Common myeloid progenitor, CD34-positive (primary cell): ENCODE data around the gene RUNDC3A. TPM values are rescaled to one million over a fixed set of nuclear protein-coding genes. Genes with fewer than 3 reads are reported as not detected.

Experiments used
- CTCF ChIA-PET: fragments of 350-600 bp; sonication (Branson Sonifier 250); formaldehyde crosslinking; loops from one replicate; lab custom pipeline; 2021; ENCODE audit warnings: antibody characterized with exemption; lab: Charles Lee
- POLR2A ChIA-PET: fragments of 350-600 bp; sonication (Branson Sonifier 250); formaldehyde crosslinking; loops from one replicate; lab custom pipeline; 2021; ENCODE audit warnings: antibody characterized with exemption; lab: Charles Lee
- DNase-seq, 3 donors: peaks; one replicate each; pipeline versions ENCODE4 v3.0.0 to v3.0.0-alpha.2; 2013
- H3K27ac ChIP-seq, 2 experiments: 1 replicate in 1 of 2; 2 replicates in 1 of 2; pipeline ENCODE4 v1.7.0; 2013; ENCODE audit warnings: inconsistent platforms in 2 of 2, low read length in 2 of 2, mild to moderate bottlenecking in 2 of 2, low read depth in 1 of 2, moderate library complexity in 1 of 2; ENCODE audit not compliant: severe bottlenecking in 2 of 2, insufficient read depth in 1 of 2, poor library complexity in 1 of 2
- H3K27me3 ChIP-seq, 5 experiments: replicated peaks in 2 of 5; 1 replicate in 3 of 5; 2 replicates in 2 of 5; pipeline versions ENCODE4 v1.6.1 to v1.7.0; 2013; ENCODE audit warnings: low read length in 4 of 5, mild to moderate bottlenecking in 2 of 5, moderate library complexity in 2 of 5, inconsistent platforms in 1 of 5; ENCODE audit not compliant: insufficient read depth in 5 of 5, control insufficient read depth in 4 of 5
- H3K36me3 ChIP-seq, 4 experiments: 1 replicate in 2 of 4; 2 replicates in 2 of 4; pipeline versions ENCODE4 v1.6.1 to v1.7.0; 2013; ENCODE audit warnings: low read length in 3 of 4, control low read depth in 1 of 4, mild to moderate bottlenecking in 1 of 4; ENCODE audit not compliant: control insufficient read depth in 4 of 4, insufficient read depth in 4 of 4
- H3K4me1 ChIP-seq, 4 experiments: 1 replicate in 3 of 4; 2 replicates in 1 of 4; pipeline versions ENCODE4 v1.6.1 to v1.7.1; 2013; ENCODE audit warnings: low read length in 3 of 4, mild to moderate bottlenecking in 3 of 4, control low read depth in 1 of 4, inconsistent platforms in 1 of 4, moderate library complexity in 1 of 4; ENCODE audit not compliant: control insufficient read depth in 4 of 4, insufficient read depth in 4 of 4; ENCODE audit errors: control extremely low read depth in 1 of 4
- H3K4me3 ChIP-seq, 7 experiments: 1 replicate in 4 of 7; 2 replicates in 3 of 7; pipeline versions ENCODE4 v1.5.1 to v1.7.0; 2013; ENCODE audit warnings: mild to moderate bottlenecking in 7 of 7, low read length in 6 of 7, moderate library complexity in 6 of 7, inconsistent platforms in 2 of 7, low read depth in 2 of 7, control low read depth in 1 of 7; ENCODE audit not compliant: insufficient read depth in 4 of 7, control insufficient read depth in 1 of 7; ENCODE audit errors: extremely low read depth in 1 of 7
- H3K9me3 ChIP-seq, 5 experiments: 1 replicate in 4 of 5; 2 replicates in 1 of 5; pipeline versions ENCODE4 v1.6.1 to v1.7.1; 2013; ENCODE audit warnings: low read length in 4 of 5, mild to moderate bottlenecking in 2 of 5, inconsistent platforms in 1 of 5, low read depth in 1 of 5, moderate library complexity in 1 of 5; ENCODE audit not compliant: control insufficient read depth in 4 of 5, insufficient read depth in 2 of 5; ENCODE audit errors: control extremely low read depth in 1 of 5
- WGBS: methylation state at CpG from one replicate; pipeline ENCODE4 v1.1.5; 2013; ENCODE audit not compliant: insufficient coverage; 5-methylcytosine and 5-hydroxymethylcytosine counted together
- polyA plus RNA-seq: library from polyadenylated mRNA; unstranded; fragments of 120-200 nt; gene quantifications from one replicate; pipeline ENCODE4 v1.2.1, GENCODE V29; 2013

The RUNDC3A gene
- 1.4 TPM for polyA plus RNA-seq

DNA sequence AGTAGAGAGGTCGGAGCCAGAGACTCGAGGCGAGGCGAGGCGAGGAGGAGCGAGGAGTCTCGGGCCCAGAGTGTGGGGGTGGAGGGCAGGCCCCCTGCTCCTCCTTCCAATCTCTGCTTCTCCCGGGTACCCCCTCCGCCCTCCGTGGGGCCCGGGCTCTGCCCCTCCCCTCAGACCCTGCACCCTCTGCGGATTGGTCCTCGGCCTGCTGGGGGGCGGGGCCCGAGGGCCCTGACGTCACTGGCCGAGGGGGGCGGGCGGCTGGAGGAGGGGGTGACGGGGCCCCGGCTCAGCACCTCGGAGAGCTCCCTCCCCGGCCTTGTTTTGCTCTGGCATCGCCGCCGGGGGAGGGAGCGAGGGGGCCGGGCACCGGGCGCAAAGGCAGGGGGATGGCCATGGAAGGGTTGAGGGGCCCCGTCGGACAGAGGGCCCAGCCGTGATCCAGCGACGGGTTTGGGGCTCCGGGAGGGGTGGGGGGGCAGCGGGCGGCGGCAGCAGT, at the start of gene RUNDC3A:
Gene RUNDC3A, plus strand, starts transcription at position 282 of the 499 bp plus-strand sequence. CDS start 232 bp downstream, outside the sequence.
- Histone ChIP-seq H3K4me1 (peaks cover 0 to 15% (median 13%) of the 10 kb centered on the region in 4 experiments), H3K36me3 (no peaks in the 10 kb centered on the region), H3K27ac (no peak within 1 kb of the TSS), H3K9me3 (no peaks in the 10 kb centered on the region), H3K27me3 (peaks cover 6 to 23% (median 10%) of the 10 kb centered on the region in 5 experiments), H3K4me3 (peak within 1 kb of the TSS in 5 of 7 experiments; percentile 36 to 71 (median 54))
- peak; percentile 85 to 92 (median 91) for DNase-seq
- under 1% methylated on average over 31 of the region's 39 CpGs for WGBS
- POLR2A ChIA-PET, result no interaction called here
- CTCF ChIA-PET, result no interaction called here

DNA sequence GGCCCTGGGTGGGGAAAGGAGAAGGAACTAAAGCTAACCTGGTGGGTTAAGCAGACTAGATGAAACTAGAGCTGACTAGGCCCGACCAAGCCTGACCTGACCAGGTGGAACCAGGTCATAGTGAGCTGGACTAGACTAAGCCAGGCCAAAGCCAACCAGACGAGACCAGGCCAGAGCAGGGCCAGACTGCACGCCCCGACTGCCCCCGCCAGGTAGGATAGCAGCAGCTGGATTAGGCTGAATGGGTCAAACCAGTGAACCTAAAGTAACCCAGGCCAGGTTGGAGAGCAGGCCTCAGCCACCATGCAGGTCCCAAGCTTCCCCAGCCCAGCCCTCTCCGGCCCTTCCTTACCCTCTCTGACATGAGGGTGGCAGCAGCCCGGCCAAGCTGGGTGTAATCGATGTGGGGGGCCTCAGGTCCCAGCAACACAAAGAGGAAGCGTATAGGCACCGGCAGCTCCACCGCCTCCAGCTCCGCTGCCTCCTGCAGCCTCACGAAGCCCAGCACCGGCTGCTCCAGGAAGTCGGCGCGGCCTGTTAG, 49.5 kb upstream of the RUNDC3A start:
- ChIA-PET CTCF (interaction anchor here (0.6 to 1.7 kb wide), 5 partner anchors 9 to 950 kb away, joined by 3 to 5 read pairs (median 4); partner anchors contain the start of gene SLC4A1), POLR2A (interaction anchor here (0.6 to 0.8 kb wide), 2 partner anchors 15 to 41 kb away, joined by 3 read pairs; no protein-coding TSS in a partner anchor)
- DNase-seq, result peak in 2 of 3 donors; percentile 38 to 43
- WGBS, result 53% methylated on average over 9 of the region's 17 CpGs
- H3K4me1 ChIP-seq, result peaks cover 0 to 7% (median 4%) of the 10 kb centered on the region in 4 experiments
- no peak overlapping the region for H3K4me3 ChIP-seq
- no peaks in the 10 kb centered on the region for H3K27me3 ChIP-seq
- no peaks in the 10 kb centered on the region for H3K36me3 ChIP-seq
- H3K27ac ChIP-seq, result no peak overlapping the region
- no peaks in the 10 kb centered on the region for H3K9me3 ChIP-seq

DNA sequence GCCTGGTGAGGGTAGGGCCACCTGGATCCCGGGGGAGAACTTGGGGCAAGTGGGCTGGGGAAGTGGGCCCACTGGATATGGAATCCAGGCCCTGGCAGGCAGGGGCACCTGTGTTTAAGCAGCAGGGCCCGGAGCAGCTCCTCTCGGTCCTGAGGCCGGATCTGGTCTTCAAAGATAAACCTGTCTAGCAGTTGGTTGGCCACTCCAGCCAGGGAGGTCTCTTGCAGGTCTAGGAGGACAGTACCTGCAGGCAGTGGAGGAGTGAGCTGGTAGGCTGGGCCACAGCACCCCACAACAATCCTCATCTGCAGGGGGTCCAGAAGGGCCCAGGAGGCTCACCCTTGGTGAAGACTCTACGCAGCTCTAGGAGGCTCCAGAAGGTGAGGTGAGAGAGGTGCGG, 48.1 kb upstream of the RUNDC3A start:
- no peaks in the 10 kb centered on the region for H3K9me3 ChIP-seq
- peaks cover 0 to 7% (median 4%) of the 10 kb centered on the region in 4 experiments for H3K4me1 ChIP-seq
- no peaks in the 10 kb centered on the region for H3K36me3 ChIP-seq
- 98% methylated on average over 6 of the region's 6 CpGs for WGBS
- ChIA-PET POLR2A (no interaction called here), CTCF (interaction anchor here (1.7 kb wide), 1 partner anchor 8 kb away, joined by 4 read pairs; the partner anchor contains the start of gene SLC4A1)
- no peaks in the 10 kb centered on the region for H3K27me3 ChIP-seq
- H3K27ac ChIP-seq, result no peak overlapping the region
- no peak for DNase-seq
- no peak overlapping the region for H3K4me3 ChIP-seq

DNA sequence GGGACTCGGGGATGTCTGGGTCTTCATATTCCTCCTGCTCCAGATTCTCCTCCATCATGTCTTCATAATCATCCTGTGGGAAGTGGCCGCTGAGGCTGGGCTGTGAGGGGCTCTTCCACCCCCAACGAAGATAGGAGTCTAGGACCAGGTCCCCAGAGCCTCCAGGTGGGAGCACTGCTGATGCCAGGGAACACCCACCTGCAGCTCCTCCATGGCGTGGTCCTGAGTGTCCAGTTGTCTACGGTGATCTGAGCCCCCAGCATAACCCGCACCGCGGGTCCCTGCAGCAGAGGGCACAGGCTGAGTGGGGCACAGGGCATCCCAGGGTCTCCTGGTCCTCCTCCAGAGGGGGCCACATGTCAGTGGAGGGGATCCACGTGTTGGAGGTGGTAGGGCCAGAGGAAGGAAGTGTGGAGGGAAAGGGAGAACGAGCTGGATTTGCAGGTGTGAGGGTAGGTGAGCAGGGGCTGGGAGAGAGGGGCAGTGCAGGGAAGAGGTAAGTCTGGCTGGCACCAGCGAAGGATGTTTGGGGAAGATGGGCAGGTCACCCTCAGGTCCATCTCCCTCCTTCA, 45.7 kb upstream of the RUNDC3A start:
- Histone ChIP-seq H3K9me3 (no peaks in the 10 kb centered on the region), H3K27me3 (no peaks in the 10 kb centered on the region), H3K36me3 (no peaks in the 10 kb centered on the region), H3K4me3 (no peak overlapping the region), H3K4me1 (peaks cover 0 to 7% (median 4%) of the 10 kb centered on the region in 4 experiments), H3K27ac (no peak overlapping the region)
- ChIA-PET POLR2A (no interaction called here), CTCF (interaction anchor here (0.9 kb wide), 1 partner anchor 17 kb away, joined by 3 read pairs; no protein-coding TSS in a partner anchor)
- 85% methylated on average over 9 of the region's 11 CpGs for WGBS
- no peak for DNase-seq

- WGBS, result 100% methylated on average over 7 of the region's 7 CpGs
- Histone ChIP-seq H3K4me3 (no peak overlapping the region), H3K9me3 (no peaks in the 10 kb centered on the region), H3K27ac (no peak overlapping the region), H3K27me3 (no peaks in the 10 kb centered on the region), H3K36me3 (no peaks in the 10 kb centered on the region), H3K4me1 (peaks cover 0 to 9% (median 4%) of the 10 kb centered on the region in 4 experiments)
- CTCF ChIA-PET, result interaction anchor here (0.9 kb wide), 1 partner anchor 16 kb away, joined by 3 read pairs; no protein-coding TSS in a partner anchor
- POLR2A ChIA-PET, result no interaction called here
- no peak for DNase-seq
Measured at GRCh38 chr17:44263345-44263902, 45.0 kb upstream of the RUNDC3A start.

- Histone ChIP-seq H3K27me3 (no peaks in the 10 kb centered on the region), H3K4me3 (no peak overlapping the region), H3K9me3 (no peaks in the 10 kb centered on the region), H3K27ac (no peak overlapping the region), H3K4me1 (peaks cover 0 to 3% (median 0%) of the 10 kb centered on the region in 4 experiments), H3K36me3 (no peaks in the 10 kb centered on the region)
- ChIA-PET CTCF (interaction anchor here (0.8 kb wide), 1 partner anchor 96 kb away, joined by 3 read pairs; no protein-coding TSS in a partner anchor), POLR2A (interaction anchor here (1.0 kb wide), 1 partner anchor 17 kb away, joined by 3 read pairs; no protein-coding TSS in a partner anchor)
- 88% methylated on average over 9 of the region's 9 CpGs for WGBS
- DNase-seq, result peak; percentile 17 to 76 (median 53)
Measured at GRCh38 chr17:44266402-44267164, 41.8 kb upstream of the RUNDC3A start.
